Amniotic stem cell (primary cell): ENCODE results near the gene TM7SF2.

Experiments used
- DNase-seq: peaks from one replicate; lab custom pipeline; 2025; lab: John Stamatoyannopoulos, UW

The TM7SF2 gene

GRCh38 chr11:65111744-65112545 is at the start of gene TM7SF2:
Gene TM7SF2, plus strand, starts transcription at chr11:65111872. Its CDS starts 144 bp downstream, at chr11:65112016.
- peak; percentile 70 for DNase-seq

- DNase-seq, result no peak
Observed at GRCh38 chr11:65063532-65063931, 48.1 kb upstream of the TM7SF2 start.

GRCh38 chr11:65064847-65065240 is 46.8 kb upstream of the TM7SF2 start:
- no peak for DNase-seq

GRCh38 chr11:65065851-65066250 is 45.8 kb upstream of the TM7SF2 start:
- no peak for DNase-seq

- no peak for DNase-seq
Observed at GRCh38 chr11:65066315-65066714, 45.4 kb upstream of the TM7SF2 start.

GRCh38 chr11:65066805-65067291 is 44.8 kb upstream of the TM7SF2 start:
- DNase-seq, result no peak

GRCh38 chr11:65067446-65067845 is 44.2 kb upstream of the TM7SF2 start:
- no peak for DNase-seq

- DNase-seq, result no peak
Observed at GRCh38 chr11:65069217-65069616, 42.5 kb upstream of the TM7SF2 start.

GRCh38 chr11:65071907-65072630 is 39.6 kb upstream of the TM7SF2 start:
- no peak for DNase-seq

GRCh38 chr11:65072631-65072966 is 39.1 kb upstream of the TM7SF2 start:
- no peak for DNase-seq

GRCh38 chr11:65077451-65077850 is 34.2 kb upstream of the TM7SF2 start:
- no peak for DNase-seq

GRCh38 chr11:65078151-65078550 is 33.5 kb upstream of the TM7SF2 start:
- DNase-seq, result no peak

GRCh38 chr11:65078786-65079342 is 32.8 kb upstream of the TM7SF2 start:
- no peak for DNase-seq

GRCh38 chr11:65083134-65083833 is 28.4 kb upstream of the TM7SF2 start:
- no peak for DNase-seq

GRCh38 chr11:65083834-65084597 is 27.7 kb upstream of the TM7SF2 start, which contains the start of the genes CDCA5 and ZFPL1:
Gene CDCA5, minus strand, starts transcription at chr11:65084040. Its CDS starts 62 bp downstream, at chr11:65083978.
Gene ZFPL1, plus strand, starts transcription at chr11:65084222. Its CDS starts 477 bp downstream, at chr11:65084699.
- DNase-seq, result peak; percentile 89

GRCh38 chr11:65084598-65085375 is 26.9 kb upstream of the TM7SF2 start:
- no peak for DNase-seq

GRCh38 chr11:65085446-65085845 is 26.2 kb upstream of the TM7SF2 start:
- no peak for DNase-seq

- DNase-seq, result no peak
Observed at GRCh38 chr11:65086809-65087208, 24.9 kb upstream of the TM7SF2 start.

GRCh38 chr11:65087216-65087615 is 24.5 kb upstream of the TM7SF2 start:
- DNase-seq, result no peak

- no peak for DNase-seq
Observed at GRCh38 chr11:65087827-65088226, 23.8 kb upstream of the TM7SF2 start.

- no peak for DNase-seq
Observed at GRCh38 chr11:65089621-65090020, 22.1 kb upstream of the TM7SF2 start.
